ENCODE data around the gene OASL.

DNA sequence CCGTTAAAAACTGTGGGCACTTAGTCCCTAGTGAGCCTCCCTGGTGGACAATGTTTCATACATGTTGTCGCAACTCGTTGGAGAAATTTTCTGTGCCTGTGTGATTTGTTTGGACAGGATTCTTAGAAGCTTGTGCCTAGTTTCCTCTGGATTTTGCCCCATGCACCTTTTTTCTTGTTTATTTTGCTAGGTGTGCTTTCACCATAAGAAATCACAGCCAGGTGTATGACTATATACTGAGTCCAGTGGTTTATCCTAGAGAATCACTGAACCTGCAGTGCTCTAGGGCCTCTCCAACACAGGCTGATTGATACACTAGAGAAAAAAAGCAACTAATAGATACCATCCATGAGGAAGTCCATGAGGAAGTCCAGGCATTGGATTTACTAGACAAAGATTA, 33.1 kb upstream of the OASL start:
- TF ChIP-seq, protein P1, sequence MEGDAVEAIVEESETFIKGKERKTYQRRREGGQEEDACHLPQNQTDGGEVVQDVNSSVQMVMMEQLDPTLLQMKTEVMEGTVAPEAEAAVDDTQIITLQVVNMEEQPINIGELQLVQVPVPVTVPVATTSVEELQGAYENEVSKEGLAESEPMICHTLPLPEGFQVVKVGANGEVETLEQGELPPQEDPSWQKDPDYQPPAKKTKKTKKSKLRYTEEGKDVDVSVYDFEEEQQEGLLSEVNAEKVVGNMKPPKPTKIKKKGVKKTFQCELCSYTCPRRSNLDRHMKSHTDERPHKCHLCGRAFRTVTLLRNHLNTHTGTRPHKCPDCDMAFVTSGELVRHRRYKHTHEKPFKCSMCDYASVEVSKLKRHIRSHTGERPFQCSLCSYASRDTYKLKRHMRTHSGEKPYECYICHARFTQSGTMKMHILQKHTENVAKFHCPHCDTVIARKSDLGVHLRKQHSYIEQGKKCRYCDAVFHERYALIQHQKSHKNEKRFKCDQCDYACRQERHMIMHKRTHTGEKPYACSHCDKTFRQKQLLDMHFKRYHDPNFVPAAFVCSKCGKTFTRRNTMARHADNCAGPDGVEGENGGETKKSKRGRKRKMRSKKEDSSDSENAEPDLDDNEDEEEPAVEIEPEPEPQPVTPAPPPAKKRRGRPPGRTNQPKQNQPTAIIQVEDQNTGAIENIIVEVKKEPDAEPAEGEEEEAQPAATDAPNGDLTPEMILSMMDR (conservative IDR thresholded peaks at IDR 0.05), result no peak
- TF ChIP-seq ZFX (IDR thresholded peaks at IDR 0.05), result no peak

Measured in C4-2B (cell line).